Loucy (cell line): ENCODE data around the gene EPHA8.

Experiments used
- H2AFZ ChIP-seq: fragments of 200-600 bp; sonication (generic); 2 replicates; pipeline ENCODE4 v1.6.0; 2016; ENCODE audit warnings: antibody characterized with exemption, mild to moderate bottlenecking, low read length, moderate library complexity
- H3F3A ChIP-seq: fragments of 200-600 bp; 2 replicates; pipeline ENCODE4 v1.6.0; 2016; ENCODE audit warnings: antibody characterized with exemption, low read depth, mild to moderate bottlenecking
- H3K27me3 ChIP-seq: fragments of 200-600 bp; sonication (generic); 2 replicates; pipeline ENCODE4 v1.6.1; 2014; ENCODE audit warnings: low read length, mild to moderate bottlenecking; ENCODE audit not compliant: insufficient read depth, poor library complexity, severe bottlenecking
- H3K36me3 ChIP-seq: fragments of 200-600 bp; sonication (generic); 2 replicates; pipeline ENCODE4 v1.6.1; 2016; ENCODE audit warnings: low read length; ENCODE audit not compliant: insufficient read depth
- H3K4me1 ChIP-seq: fragments of 200-600 bp; sonication (generic); 2 replicates; pipeline ENCODE4 v1.5.1; 2014; ENCODE audit warnings: low read length, mild to moderate bottlenecking; ENCODE audit not compliant: insufficient read depth, poor library complexity, severe bottlenecking
- H3K4me2 ChIP-seq: fragments of 200-600 bp; sonication (generic); 2 replicates; pipeline ENCODE4 v1.6.0; 2014; ENCODE audit warnings: antibody characterized with exemption, low read length, low read depth, mild to moderate bottlenecking; ENCODE audit not compliant: poor library complexity, severe bottlenecking
- H3K4me3 ChIP-seq: fragments of 200-600 bp; sonication (generic); 2 replicates; pipeline ENCODE4 v1.5.1; 2014; ENCODE audit warnings: low read length, mild to moderate bottlenecking, mixed read lengths; ENCODE audit not compliant: poor library complexity, severe bottlenecking
- H3K79me2 ChIP-seq: fragments of 200-600 bp; sonication (generic); 2 replicates; pipeline ENCODE4 v1.6.1; 2014; ENCODE audit warnings: low read length; ENCODE audit not compliant: insufficient read depth
- H3K9ac ChIP-seq: fragments of 200-600 bp; sonication (generic); 2 replicates; pipeline ENCODE4 v1.6.0; 2014; ENCODE audit warnings: mild to moderate bottlenecking, low read depth, low read length, moderate library complexity; ENCODE audit not compliant: poor library complexity, severe bottlenecking
- H3K9me2 ChIP-seq: fragments of 200-600 bp; sonication (generic); replicated peaks from 2 replicates; pipeline ENCODE4 v1.6.1; 2016; ENCODE audit warnings: low read depth, low read length, mixed read lengths
- H3K9me3 ChIP-seq: fragments of 200-600 bp; sonication (generic); 2 replicates; pipeline ENCODE4 v1.6.1; 2014; ENCODE audit warnings: mild to moderate bottlenecking, antibody characterized with exemption, low read length, low read depth; ENCODE audit not compliant: insufficient read depth
- H4K20me1 ChIP-seq: fragments of 200-600 bp; sonication (generic); 2 replicates; pipeline ENCODE4 v1.6.0; 2014; ENCODE audit warnings: antibody characterized with exemption, low read length, mild to moderate bottlenecking; ENCODE audit not compliant: insufficient read depth, poor library complexity, severe bottlenecking
- CTCF ChIP-seq: fragments of 200-600 bp; sonication (generic); conservative IDR thresholded peaks from 2 replicates; pipeline ENCODE4 v1.5.1; 2014; ENCODE audit warnings: mild to moderate bottlenecking, antibody characterized with exemption, low read length
- EZH2phosphoT487 ChIP-seq: fragments of 200-600 bp; IDR thresholded peaks from 2 replicates; pipeline ENCODE4 v1.6.1; 2018; ENCODE audit warnings: antibody characterized with exemption, mild to moderate bottlenecking, moderate library complexity, borderline replicate concordance

The EPHA8 gene

GRCh38 chr1:22552021-22552420, 11.3 kb upstream of the EPHA8 start:
- TF ChIP-seq CTCF (no peak), EZH2phosphoT487 (no peak)
- Histone ChIP-seq H3K36me3 (no peaks in the 10 kb centered on the region), H3K4me2 (no peak overlapping the region), H3F3A (no peaks in the 10 kb centered on the region), H3K79me2 (no peaks in the 10 kb centered on the region), H3K9me2 (no peaks in the 10 kb centered on the region), H2AFZ (no peak overlapping the region), H3K27me3 (no peaks in the 10 kb centered on the region), H3K4me1 (no peaks in the 10 kb centered on the region), H3K9me3 (no peaks in the 10 kb centered on the region), H3K4me3 (no peak overlapping the region), H3K9ac (no peak overlapping the region), H4K20me1 (no peaks in the 10 kb centered on the region)

GRCh38 chr1:22553104-22553880, 10.0 kb upstream of the EPHA8 start:
- TF ChIP-seq EZH2phosphoT487 (no peak), CTCF (no peak)
- no peaks in the 10 kb centered on the region for H3K79me2 ChIP-seq
- H3K36me3 ChIP-seq: no peaks in the 10 kb centered on the region
- H3K9ac ChIP-seq: no peak overlapping the region
- no peak overlapping the region for H3K4me3 ChIP-seq
- no peak overlapping the region for H2AFZ ChIP-seq
- H4K20me1 ChIP-seq: no peaks in the 10 kb centered on the region
- no peaks in the 10 kb centered on the region for H3K27me3 ChIP-seq
- no peaks in the 10 kb centered on the region for H3K9me2 ChIP-seq
- H3K4me1 ChIP-seq: no peaks in the 10 kb centered on the region
- H3K9me3 ChIP-seq: no peaks in the 10 kb centered on the region
- H3F3A ChIP-seq: no peaks in the 10 kb centered on the region
- H3K4me2 ChIP-seq: no peak overlapping the region

GRCh38 chr1:22553991-22554522, 9.2 kb upstream of the EPHA8 start:
- H3K9me2 ChIP-seq: no peaks in the 10 kb centered on the region
- no peaks in the 10 kb centered on the region for H4K20me1 ChIP-seq
- no peaks in the 10 kb centered on the region for H3K36me3 ChIP-seq
- no peaks in the 10 kb centered on the region for H3K79me2 ChIP-seq
- no peaks in the 10 kb centered on the region for H3F3A ChIP-seq
- H3K9me3 ChIP-seq: no peaks in the 10 kb centered on the region
- H3K9ac ChIP-seq: no peak overlapping the region
- no peak overlapping the region for H2AFZ ChIP-seq
- no peak for TF ChIP-seq EZH2phosphoT487
- TF ChIP-seq CTCF: no peak
- no peak overlapping the region for H3K4me3 ChIP-seq
- H3K4me2 ChIP-seq: no peak overlapping the region
- no peaks in the 10 kb centered on the region for H3K27me3 ChIP-seq
- no peaks in the 10 kb centered on the region for H3K4me1 ChIP-seq
